Anterior cingulate cortex (tissue), 58 donors: ENCODE measurements around the gene STIM1.

Experiments
- DNase-seq, 58 donors: peaks; one replicate each; lab custom pipeline; 2025; lab: John Stamatoyannopoulos, UW

The STIM1 gene

GRCh38 chr11:3827434-3828186 is 27.9 kb upstream of the STIM1 start:
- peak in 15 of 58 donors; percentile 17 to 59 (median 32) for DNase-seq

- no peak for DNase-seq
Measured at GRCh38 chr11:3830088-3830487, 25.4 kb upstream of the STIM1 start.

GRCh38 chr11:3830730-3831129 is 24.7 kb upstream of the STIM1 start:
- DNase-seq: no peak

- peak in 2 of 58 donors; percentile 11 to 21 for DNase-seq
Measured at GRCh38 chr11:3831378-3832239, 23.9 kb upstream of the STIM1 start.

GRCh38 chr11:3832816-3833215 is 22.6 kb upstream of the STIM1 start:
- no peak for DNase-seq

GRCh38 chr11:3833449-3833848 is 22.0 kb upstream of the STIM1 start:
- DNase-seq: no peak

- no peak for DNase-seq
Measured at GRCh38 chr11:3834349-3834663, 21.2 kb upstream of the STIM1 start.

GRCh38 chr11:3834664-3835461 is 20.6 kb upstream of the STIM1 start:
- peak in 9 of 58 donors; percentile 11 to 35 (median 26) for DNase-seq

GRCh38 chr11:3835751-3836150 is 19.7 kb upstream of the STIM1 start:
- DNase-seq: peak in 17 of 58 donors; percentile 10 to 55 (median 26)

GRCh38 chr11:3836903-3837302 is 18.6 kb upstream of the STIM1 start:
- DNase-seq: peak in 4 of 58 donors; percentile 3 to 15 (median 10)

GRCh38 chr11:3837793-3838192 is 17.7 kb upstream of the STIM1 start:
- DNase-seq: peak in 16 of 58 donors; percentile 20 to 59 (median 32)

- no peak for DNase-seq
Measured at GRCh38 chr11:3838504-3838903, 17.0 kb upstream of the STIM1 start.

GRCh38 chr11:3840004-3840869 is 15.2 kb upstream of the STIM1 start:
- DNase-seq: peak in 6 of 58 donors; percentile 44 to 81 (median 56)

- peak in 51 of 58 donors; percentile 43 to 92 (median 75) for DNase-seq
Measured at GRCh38 chr11:3840870-3841425, 14.5 kb upstream of the STIM1 start, which contains the start of gene RHOG. Gene RHOG, minus strand, starts transcription at chr11:3840959. Its CDS starts 12,821 bp downstream, at chr11:3828138.

- DNase-seq: peak in 54 of 58 donors; percentile 62 to 94 (median 78)
Measured at GRCh38 chr11:3841426-3842350, 13.8 kb upstream of the STIM1 start.

- no peak for DNase-seq
Measured at GRCh38 chr11:3843326-3843725, 12.1 kb upstream of the STIM1 start.

GRCh38 chr11:3845246-3845645 is 10.2 kb upstream of the STIM1 start:
- DNase-seq: no peak

- no peak for DNase-seq
Measured at GRCh38 chr11:3845670-3846069, 9.8 kb upstream of the STIM1 start.
